ELF-1 (cell line): ENCODE data around the gene SLC26A8.
A peak's percentile ranks its signal among the peaks of the same experiment; 100 is the strongest.
"Not testable (repeated sequence)": the region's sequence is repeated elsewhere in the genome, so short reads cannot be mapped to it uniquely, and the experiment has no call there.

Experiments
- DNase-seq: peaks from one replicate; pipeline ENCODE4 v3.0.0-alpha.2; 2016; ENCODE audit warnings: low read depth, low spot score

SLC26A8 gene

GRCh38 chr6:36050947-36051710 lies 26.7 kb upstream of the SLC26A8 start:
- DNase-seq = no peak

GRCh38 chr6:36050305-36050704 lies 25.9 kb upstream of the SLC26A8 start:
- no peak for DNase-seq

DNA sequence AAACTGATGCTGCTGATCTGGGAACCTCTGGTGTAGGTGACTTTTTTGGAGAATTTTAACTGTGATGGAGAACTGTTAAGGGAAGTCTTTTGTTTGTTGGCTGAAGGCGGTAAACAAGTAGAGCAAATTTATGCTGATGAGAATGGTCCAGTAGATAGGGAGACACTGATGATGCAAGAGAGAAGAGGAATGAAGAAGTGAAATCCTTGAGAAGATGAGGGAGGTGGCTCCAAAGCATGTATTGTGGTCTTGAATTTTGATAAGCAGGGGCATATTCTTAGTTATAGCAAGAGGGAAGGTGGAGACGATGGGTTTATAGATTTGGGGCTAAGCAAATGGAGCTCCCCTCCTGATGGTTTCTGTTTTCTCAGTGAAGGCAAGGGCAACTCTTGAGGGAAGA lies 25.1 kb upstream of the SLC26A8 start:
- no peak for DNase-seq

- no peak for DNase-seq
Observed at GRCh38 chr6:36042618-36043260, 18.3 kb upstream of the SLC26A8 start.

DNA sequence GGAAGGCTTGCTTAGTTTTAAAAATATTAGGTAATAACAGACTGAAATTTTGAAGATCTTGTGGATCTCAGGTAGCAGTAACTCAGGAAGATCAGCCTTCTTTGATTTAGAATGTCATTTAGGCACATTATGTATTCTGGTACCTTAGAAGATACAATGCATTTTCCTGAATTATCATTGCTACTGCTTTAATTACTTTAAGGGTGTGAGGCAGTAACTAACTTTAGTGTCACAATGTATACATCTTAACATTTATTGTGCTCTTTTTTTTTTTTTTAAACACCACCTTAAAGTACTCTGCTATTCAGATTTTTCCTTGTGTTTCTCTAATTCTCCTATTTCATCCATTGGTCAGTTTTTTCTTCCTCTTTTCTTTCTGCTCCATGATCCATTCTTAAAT lies 16.5 kb upstream of the SLC26A8 start:
- no peak for DNase-seq

GRCh38 chr6:36039112-36039511 lies 14.7 kb upstream of the SLC26A8 start:
- DNase-seq = no peak

DNA sequence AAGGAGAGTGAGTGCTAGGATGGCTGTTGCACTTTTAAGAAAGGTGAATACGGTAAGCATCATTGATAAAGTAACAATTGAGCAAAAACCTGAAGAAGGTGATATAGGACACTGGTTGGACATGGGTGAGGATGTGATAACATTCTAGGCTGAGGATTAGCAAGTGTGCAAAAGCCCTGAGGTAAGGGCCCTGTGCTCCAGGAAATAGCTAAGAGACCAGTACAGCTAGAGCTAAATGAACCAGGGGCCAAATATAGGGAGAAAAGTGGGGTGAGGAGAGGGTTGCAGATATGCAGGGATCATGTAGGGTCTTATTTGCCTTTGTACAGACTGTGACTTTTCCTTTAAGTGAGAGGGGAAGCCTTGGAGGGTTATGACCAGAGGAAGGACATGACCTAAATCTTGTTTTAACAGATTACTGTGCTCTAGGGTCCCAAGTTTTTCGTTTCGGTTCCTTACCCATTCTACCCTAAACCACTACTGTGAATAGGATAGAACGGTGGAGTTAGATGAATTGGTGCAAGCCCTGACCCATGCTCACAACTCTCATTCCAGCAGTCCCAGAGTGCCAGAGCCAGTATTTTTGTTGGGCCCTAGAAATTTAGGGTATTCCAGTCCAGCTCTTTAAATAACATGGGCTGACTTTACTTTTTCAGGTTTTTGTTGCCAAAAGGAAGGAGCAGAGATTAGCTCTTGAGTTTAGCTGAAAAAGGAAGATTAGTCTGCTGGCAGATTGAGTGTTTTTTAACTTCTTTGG lies 13.9 kb upstream of the SLC26A8 start:
- DNase-seq = no peak

DNA sequence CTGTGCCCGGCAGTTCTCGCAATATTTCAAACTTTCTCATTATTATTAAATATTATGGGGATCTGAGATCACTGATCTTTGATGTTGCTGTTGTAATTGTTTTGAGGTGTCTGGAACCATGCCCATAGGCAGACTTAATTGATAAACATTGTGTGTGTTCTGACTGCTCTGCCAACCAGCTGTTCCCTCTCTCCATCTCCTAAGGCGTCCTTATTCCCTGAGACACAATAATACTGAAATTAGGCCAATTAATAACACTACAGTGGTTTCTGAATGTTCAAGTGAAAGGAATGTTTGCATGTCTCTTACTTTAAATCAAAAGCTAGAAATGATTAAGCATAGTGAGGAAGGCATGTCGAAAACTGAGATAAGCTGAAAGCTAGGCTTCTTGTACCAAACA lies 10.8 kb upstream of the SLC26A8 start:
- DNase-seq = no peak

- no peak for DNase-seq
Observed at GRCh38 chr6:36034441-36034840, 10.0 kb upstream of the SLC26A8 start.

DNA sequence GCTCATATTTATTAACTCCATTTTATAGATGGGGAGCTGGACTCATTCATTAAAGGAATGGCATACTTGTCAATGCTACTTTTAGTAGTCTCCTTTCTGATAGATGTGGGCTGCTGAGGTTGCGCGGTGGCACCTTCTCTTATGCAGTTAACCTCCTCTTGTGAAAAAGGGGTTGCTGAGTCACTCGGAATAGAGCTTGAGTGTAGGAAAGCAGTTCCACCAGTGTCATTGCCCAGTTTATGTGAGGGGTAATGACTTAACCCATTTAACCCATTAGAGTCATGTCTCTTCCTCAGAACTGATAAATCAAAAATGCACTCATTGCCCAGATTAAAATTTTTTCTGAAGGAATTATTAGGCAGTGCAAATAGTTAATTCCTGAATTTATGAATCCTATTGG lies 9.5 kb upstream of the SLC26A8 start:
- no peak for DNase-seq

GRCh38 chr6:36033144-36033543 lies 8.7 kb upstream of the SLC26A8 start:
- DNase-seq = not testable (repeated sequence)

DNA sequence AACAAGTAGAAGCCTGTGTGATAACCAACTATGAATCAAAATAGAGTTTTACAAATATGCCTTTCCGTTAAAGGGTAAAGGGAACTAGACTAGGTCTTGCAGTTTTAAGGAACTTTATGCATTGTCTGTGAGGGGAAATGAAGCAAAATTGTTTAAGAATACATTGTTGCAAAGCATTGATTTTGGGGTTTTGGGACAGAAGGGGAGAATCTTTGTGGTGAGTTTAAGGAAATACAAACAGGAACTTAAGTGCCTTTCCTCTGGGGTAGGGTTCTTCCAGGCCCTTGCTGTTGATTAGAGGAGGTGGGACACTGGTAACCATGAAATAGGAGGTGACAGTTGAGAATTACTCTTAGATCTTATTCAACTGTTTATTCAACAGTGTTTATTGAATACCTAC lies 7.8 kb upstream of the SLC26A8 start:
- no peak for DNase-seq

GRCh38 chr6:36029464-36029863 lies 5.0 kb upstream of the SLC26A8 start:
- no peak for DNase-seq

GRCh38 chr6:36028877-36029324 lies 4.5 kb upstream of the SLC26A8 start:
- DNase-seq = peak; percentile 57

GRCh38 chr6:36028088-36028876 lies 3.8 kb upstream of the SLC26A8 start:
- DNase-seq = peak; percentile 63

GRCh38 chr6:36027501-36028087 lies 3.2 kb upstream of the SLC26A8 start, which contains the start of gene MAPK14:
Gene MAPK14 (plus strand): TSS chr6:36027808. CDS start chr6:36028158, 350 bp downstream.
- DNase-seq = peak; percentile 100

- peak; percentile 16 for DNase-seq
Observed at GRCh38 chr6:36025932-36026327, 1.5 kb upstream of the SLC26A8 start.

- no peak for DNase-seq
Observed at GRCh38 chr6:36025260-36025931, 955 bp upstream of the SLC26A8 start.

DNA sequence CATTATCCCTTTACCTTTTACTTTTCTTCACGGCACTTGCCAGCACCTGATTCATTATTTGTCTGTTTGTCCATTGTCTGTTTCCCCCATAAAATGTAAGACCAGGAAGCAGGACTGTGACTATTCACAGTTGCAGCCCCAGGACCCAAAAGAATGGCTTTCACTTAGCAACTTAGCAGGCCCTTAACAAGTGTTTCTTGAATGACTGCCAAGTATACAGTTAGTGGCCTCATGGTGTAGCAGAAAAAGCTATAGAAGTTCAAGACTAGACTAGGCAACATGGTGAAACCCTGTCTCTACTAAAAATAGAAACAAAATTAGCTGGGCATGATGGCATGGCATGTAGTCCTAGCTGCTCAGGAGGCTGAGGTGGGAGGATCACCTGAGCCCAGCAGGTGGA lies 4.3 kb downstream of the SLC26A8 start:
- no peak for DNase-seq

DNA sequence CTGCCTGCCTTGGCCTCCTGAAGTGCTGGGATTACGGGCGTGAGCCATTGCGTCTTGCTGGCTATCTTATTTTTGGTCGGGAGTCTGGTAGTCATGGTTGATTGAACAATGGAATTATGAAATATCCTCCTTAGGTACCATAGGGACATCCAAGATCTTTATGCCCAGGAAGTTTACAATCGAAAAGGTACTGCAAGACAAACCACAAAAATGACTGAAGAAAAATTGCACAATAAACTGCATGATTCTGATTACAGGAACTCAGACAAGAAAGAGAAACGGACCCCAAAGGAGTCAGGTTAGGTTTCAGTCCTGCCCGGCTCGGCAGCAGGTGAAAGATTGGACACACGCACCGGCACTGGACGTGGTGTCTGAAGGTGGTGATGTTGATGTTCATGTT lies 5.3 kb downstream of the SLC26A8 start:
- no peak for DNase-seq

DNA sequence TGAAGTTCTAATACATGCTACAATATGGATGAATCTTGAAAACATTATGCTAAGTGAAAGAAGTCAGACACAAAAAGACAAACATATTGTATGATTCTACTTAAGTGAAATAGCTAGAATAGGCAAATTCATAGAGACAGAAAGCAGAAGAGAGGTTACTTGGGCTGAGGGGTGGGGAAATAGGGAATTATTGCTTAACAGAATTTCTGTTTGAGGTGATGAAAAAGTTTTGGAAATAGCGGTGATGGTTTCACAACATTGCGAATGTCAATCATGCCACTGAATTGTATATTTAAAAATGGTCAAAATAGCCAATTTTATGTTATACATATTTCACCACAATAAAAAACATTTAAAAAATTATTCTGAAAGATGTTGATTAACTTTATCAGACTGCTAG lies 6.1 kb downstream of the SLC26A8 start:
- DNase-seq = no peak
